Astrocyte of the spinal cord (primary cell): ENCODE results near the gene TERT.

ENCODE experiments used
- DNase-seq: peaks from one replicate; pipeline ENCODE4 v3.0.0; 2011; ENCODE audit warnings: low read depth, low spot score
- H3K4me3 ChIP-seq: 2 replicates; pipeline ENCODE4 v1.5.1; 2011; ENCODE audit warnings: low read depth, mild to moderate bottlenecking, low read length, moderate library complexity
- in situ Hi-C: cut with HindIII; loops from 2 replicates; pipeline ENCODE4 v1.10.0; 2017; ENCODE audit warnings: low sequenced_read_pairs
- TF ChIP-seq, protein P1 (sequence below): IDR thresholded peaks from 2 replicates; pipeline ENCODE4 v1.5.1; 2012; ENCODE audit warnings: low read depth, mild to moderate bottlenecking, low read length, inconsistent platforms

The TERT gene

DNA sequence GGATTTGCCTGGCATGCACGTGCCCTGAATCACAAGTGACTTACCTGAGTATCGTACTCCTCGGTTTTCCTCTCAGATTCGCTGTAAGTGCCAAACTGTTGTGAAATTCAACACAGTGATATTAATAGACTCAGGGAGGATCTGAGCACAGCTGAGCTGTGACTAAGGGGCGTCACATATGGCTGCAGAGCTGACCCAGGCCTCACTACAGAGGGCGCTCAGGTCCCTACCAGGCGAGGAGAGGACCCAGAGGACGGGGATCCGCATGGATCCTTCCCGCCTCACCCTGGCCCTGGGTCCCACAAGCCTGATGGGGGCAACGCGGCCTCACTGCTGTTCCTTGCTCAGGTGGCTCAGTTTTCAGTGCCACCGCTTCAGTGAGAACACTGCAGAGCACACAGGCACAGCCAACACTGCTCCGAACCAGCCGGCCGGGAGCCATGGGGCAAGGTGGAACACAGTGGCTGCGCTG, 29.9 kb upstream of the TERT start:
- TF ChIP-seq, protein P1, sequence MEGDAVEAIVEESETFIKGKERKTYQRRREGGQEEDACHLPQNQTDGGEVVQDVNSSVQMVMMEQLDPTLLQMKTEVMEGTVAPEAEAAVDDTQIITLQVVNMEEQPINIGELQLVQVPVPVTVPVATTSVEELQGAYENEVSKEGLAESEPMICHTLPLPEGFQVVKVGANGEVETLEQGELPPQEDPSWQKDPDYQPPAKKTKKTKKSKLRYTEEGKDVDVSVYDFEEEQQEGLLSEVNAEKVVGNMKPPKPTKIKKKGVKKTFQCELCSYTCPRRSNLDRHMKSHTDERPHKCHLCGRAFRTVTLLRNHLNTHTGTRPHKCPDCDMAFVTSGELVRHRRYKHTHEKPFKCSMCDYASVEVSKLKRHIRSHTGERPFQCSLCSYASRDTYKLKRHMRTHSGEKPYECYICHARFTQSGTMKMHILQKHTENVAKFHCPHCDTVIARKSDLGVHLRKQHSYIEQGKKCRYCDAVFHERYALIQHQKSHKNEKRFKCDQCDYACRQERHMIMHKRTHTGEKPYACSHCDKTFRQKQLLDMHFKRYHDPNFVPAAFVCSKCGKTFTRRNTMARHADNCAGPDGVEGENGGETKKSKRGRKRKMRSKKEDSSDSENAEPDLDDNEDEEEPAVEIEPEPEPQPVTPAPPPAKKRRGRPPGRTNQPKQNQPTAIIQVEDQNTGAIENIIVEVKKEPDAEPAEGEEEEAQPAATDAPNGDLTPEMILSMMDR: no peak

DNA sequence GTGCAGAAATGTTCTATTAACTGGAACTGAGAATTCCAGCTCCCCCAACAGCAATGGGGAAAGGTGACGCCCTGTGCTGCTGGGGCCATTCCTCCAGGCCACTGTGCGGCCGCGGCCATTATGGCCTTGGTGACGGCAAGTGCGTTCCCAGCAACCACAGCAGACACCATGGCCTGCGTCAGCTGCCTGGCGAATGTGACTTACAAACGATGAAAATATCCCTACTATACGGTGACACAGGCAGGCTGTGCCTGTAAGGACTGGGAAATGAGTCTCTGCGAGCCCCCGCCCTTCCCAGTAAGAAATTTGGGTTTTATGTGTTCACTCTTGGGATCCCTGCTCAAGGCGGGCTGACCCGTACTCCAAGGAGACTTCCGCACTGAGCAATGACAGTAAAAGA, 29.4 kb upstream of the TERT start:
- no peak for DNase-seq
- in situ Hi-C loops: no loop called here
- TF ChIP-seq, protein P1: no peak
- H3K4me3 ChIP-seq: no peak overlapping the region

More for the DNA sequence above, 29.9 kb upstream of the TERT start:
- in situ Hi-C loops: no loop called here
- DNase-seq: no peak
- no peak overlapping the region for H3K4me3 ChIP-seq

DNA sequence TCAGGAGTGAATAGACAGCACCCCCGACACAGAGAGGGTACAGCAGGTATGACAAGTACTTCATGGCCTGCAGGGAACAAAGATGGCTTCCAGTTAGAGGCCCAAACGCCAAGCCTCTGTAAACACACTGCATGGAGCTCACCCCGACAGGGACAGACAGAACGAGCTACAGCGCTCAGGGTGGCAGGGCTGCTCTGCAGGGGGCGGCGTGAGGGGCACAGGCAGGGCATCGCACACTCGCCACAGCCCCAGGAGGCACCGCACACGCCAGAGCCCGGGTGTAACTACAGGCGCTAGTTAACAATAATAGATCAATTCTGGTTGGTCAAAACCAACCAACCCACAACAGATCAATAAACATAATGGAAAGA, 28.9 kb upstream of the TERT start:
- DNase-seq: no peak
- in situ Hi-C loops: no loop called here
- no peak overlapping the region for H3K4me3 ChIP-seq
- TF ChIP-seq, protein P1: no peak

DNA sequence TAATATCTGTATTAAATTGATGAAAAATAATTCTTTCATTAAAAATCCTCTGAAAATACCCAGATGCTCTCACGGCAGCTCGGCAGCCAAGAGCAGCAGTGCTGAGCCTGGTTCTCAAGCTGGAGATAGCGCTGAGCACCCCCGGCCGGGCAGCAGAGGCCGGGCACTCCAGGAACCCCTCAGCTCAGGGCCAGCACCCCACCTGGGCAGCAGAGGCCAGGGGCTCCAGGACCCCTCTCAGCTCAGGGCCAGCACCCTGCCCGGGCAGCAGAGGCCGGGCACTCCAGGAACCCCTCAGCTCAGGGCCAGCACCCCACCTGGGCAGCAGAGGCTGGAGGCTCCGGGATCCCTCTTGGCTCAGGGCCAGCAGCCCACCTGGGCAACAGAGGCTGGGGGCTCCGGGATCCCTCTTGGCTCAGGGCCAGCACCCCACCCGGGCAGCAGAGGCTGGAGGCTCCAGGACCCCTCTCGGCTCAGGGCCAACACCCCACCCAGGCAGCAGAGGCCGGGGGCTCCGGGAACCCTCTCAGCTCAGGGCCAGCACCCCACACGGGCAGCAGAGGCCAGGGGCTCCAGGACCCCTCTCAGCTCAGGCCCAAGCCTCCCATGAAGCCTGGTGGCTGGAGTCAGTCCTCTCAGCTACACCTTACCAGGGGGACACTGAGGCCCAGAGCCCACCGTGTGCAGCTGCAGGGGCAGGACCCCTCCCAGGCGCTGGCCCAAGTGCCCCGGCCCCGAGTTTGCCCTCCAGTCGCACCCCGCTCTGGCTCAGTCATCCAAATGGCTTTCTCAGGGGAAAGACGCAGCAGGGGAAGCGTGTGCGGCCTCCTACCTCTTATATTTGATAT, 28.3 kb upstream of the TERT start:
- TF ChIP-seq, protein P1: no peak
- DNase-seq: no peak
- H3K4me3 ChIP-seq: no peak overlapping the region
- in situ Hi-C loops: no loop called here

DNA sequence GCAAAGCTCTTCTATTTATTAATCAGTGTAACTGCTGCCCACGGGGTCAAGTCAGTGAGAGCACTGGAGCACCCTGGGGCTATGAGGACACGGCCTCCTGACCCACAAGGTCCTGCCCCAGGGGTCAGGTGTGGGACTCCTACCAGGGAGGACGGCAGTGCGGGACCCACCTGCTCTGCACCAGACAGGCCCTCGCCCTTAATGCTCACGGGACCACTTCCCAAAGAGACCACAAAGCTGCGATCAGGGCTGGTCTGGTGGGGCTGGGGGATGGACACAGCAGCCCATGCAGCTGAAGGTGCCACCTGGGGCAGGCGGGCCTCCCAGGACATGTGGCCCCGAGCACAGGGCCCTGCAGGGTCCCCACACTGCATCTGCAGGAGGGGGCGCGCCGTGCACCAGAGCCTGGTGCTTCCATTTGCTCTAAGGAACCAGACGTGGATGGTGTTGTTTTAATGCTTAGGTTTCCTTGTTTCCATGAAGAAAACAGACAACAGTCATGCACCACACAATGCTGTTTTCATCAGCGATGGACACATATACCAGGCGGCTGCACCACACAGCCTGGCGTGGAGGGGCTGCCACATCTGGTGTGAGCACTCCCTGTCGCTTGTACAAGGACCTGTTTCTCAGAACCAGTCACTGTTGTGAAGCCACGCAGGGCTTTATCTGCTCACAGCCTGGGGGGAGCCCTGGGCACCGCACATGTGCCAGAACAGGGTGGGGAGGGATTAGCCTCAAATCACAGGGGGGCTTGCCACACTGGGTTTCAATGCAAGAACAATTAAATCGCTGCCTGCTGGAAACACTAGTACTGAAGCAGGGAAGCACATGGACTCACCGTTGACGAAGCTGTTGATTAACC, 27.4 kb upstream of the TERT start:
- no peak for DNase-seq
- TF ChIP-seq, protein P1: no peak
- no peak overlapping the region for H3K4me3 ChIP-seq
- in situ Hi-C loops: no loop called here

DNA sequence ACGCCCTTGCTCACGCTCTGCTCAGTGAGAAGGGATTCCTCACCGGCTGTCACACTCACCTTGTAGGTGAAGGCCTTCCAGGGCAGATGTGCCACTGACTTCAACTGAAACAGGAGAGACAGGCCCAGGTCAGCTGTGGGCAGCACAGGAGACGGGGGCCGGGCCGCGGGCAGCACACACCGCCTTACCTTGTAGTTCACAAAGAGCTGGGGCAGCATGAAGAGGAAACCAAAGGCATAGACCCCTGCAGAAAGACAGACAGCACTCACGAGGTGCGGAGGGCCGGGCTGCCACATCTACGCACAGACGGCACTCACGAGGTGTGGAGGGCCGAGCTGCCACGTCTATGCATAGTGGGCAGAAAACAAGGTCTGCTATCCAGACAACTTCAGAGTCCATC, 26.7 kb upstream of the TERT start:
- in situ Hi-C loops: no loop called here
- TF ChIP-seq, protein P1: no peak
- H3K4me3 ChIP-seq: no peak overlapping the region
- no peak for DNase-seq
